Retina (tissue), 1 donor: ENCODE data around the gene DUSP7.

Experiments
- DNase-seq: peaks from one replicate; pipeline ENCODE4 v3.0.0-alpha.2; 2016

DUSP7 gene, protein sequence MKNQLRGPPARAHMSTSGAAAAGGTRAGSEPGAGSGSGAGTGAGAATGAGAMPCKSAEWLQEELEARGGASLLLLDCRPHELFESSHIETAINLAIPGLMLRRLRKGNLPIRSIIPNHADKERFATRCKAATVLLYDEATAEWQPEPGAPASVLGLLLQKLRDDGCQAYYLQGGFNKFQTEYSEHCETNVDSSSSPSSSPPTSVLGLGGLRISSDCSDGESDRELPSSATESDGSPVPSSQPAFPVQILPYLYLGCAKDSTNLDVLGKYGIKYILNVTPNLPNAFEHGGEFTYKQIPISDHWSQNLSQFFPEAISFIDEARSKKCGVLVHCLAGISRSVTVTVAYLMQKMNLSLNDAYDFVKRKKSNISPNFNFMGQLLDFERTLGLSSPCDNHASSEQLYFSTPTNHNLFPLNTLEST

GRCh38 chr3:52056521-52056967 lies at the start of gene DUSP7:
Gene DUSP7 (minus strand): TSS chr3:52056571. CDS start chr3:52056366, 205 bp downstream.
- peak; percentile 89 for DNase-seq

GRCh38 chr3:52104684-52105640 lies 48.6 kb upstream of the DUSP7 start:
- no peak for DNase-seq

GRCh38 chr3:52102934-52103333 lies 46.6 kb upstream of the DUSP7 start:
- no peak for DNase-seq

- no peak for DNase-seq
Measured at GRCh38 chr3:52099001-52099401, 42.6 kb upstream of the DUSP7 start.

DNA sequence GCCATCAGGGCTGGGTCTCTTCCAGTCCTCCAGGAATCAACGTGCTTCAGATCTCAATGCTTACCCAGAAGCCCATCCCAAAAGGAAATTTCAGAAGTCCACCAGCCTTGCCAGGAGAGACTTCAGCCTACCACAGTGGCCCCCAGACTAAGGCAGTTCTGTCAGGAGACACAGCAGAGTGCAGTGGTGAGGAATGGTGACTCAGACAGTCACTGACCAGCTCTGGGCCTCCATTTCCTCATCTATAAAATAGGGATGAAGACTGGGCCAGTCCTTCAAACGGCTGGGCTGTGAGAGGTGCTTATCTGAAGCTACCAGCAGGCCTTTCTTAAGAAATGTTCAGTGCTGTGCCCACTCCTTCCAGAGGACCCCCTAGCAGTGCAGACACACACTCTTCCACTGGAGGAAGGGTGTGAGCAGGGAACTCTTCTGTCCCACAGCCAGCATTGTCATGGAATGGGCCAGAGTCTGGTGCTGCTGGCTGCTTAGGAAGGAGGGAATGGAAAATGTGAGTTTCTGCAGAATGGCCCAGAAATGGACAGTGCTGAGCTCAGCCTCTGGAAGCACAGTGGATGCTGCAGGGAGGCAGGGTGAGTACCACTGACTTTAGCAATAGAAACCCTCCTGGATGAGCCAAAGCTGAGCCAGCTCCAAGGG lies 41.6 kb upstream of the DUSP7 start:
- DNase-seq = no peak

- no peak for DNase-seq
Measured at GRCh38 chr3:52095990-52096775, 39.8 kb upstream of the DUSP7 start.

DNA sequence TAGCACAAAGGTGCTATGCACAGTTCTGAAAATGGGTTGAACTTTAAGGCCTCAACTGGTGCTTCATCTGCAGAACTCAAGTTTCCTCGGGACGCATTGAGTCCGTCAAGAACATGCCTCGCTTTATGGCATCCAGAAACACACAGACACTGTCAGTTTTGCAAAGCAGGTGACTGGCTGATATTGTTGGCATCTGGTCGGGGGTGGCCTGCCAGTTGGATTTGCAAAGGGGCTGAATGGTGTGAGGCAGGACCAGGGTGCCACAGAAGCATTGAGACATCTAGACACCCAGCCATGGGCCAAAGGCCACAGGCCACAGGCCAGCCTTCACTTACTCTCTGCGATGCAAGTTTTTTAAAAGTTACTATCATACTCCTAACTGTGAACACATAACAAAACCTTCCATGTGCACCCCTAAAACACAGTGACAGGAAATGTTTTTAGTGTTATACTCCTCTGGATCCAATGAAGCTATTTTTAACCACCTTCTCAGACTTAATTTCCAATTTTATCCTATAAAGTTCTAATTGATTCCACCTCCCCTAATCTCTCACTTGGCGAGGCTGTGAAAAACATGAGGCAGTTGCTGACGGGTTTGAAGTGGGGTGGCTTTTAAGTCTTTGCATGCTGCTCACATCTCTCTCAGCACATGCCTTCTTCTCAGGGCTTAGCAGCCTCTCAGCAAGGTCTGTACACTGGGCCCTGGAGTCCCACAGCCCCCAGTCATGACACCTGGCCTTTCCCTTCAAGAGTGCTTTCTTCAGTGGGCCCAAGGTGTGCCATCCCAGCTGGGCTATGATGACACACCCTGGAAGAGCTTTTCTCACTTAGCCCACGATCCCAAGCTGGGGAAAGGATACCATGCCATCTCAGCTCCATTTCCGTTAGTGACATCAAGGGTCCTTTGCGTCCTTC lies 38.5 kb upstream of the DUSP7 start:
- DNase-seq = no peak

DNA sequence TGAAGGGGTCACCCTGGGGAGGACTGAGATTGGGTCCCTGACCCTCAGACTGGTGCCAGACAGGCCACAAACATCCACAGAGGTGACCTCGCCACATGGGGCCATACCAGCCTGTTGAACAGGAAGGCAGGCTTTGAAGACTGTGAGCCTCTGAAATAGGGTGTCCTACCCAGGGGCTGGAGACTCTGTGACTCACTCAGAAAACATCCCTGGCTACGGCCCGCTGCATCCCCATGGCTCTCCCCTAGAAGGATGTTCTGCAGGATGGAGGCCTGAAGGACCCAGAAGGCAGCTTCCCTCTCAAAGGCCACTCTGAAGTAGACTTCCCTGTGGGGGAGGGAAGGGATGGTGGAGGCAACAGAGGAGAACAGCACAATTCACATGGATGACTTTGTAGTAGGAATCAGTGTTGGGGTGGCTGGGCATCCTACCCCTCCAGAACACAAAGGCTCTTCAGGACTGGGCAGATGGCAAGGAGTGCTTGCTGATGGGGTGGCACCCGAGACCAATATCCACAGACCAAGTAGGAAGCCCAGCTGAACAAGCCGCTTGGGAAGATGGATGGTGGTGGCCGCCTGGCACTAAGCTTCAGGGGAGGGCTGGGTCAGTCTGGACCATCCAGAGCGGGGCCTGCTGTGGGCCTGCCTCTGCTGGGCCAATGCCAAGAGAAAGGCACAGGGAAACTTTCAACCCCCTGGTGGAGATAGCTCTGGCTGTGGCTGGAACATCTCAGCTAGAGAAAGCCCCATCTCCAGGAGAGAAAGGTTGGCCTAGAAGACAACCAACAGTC lies 37.6 kb upstream of the DUSP7 start:
- no peak for DNase-seq

DNA sequence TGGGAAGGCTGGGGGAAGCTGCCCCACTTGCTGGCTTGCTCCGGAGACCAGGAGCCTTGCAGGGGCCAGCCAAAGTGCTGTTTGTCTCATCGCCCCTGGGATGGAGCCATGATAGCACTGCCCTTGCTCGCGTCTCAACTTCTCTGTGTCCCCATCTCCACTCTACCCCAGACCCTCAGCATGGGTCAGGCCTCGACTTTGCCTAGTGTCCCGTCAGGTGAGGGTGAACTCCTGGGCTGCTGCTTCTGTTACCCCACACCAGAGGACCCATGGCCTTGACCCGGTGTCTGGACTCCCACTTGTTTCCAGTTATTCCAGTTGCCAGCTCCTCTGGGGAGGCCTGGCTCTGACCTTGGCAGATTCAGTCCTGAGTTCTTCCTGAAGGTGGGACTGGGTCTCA lies 36.5 kb upstream of the DUSP7 start:
- no peak for DNase-seq

DNA sequence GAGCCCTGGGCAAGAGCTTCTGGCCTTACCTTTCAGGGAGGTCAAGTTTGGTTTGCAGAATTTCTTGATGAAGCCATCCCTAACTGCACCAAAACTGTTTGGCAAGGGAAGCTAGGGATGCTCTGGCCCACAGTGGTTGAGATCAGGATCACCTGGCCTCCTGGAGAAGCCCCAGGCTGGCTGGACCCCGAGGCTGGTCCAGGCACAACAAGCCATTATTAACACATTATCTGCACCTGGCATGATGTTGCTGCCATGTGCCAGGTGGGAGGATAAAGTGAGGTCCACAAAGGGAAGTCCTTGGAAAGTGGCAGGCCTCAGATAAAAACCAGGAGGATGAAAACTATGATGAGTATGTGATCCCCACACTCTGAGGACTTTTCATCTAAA lies 35.9 kb upstream of the DUSP7 start:
- DNase-seq = no peak

GRCh38 chr3:52091586-52092270 lies 35.4 kb upstream of the DUSP7 start:
- no peak for DNase-seq

DNA sequence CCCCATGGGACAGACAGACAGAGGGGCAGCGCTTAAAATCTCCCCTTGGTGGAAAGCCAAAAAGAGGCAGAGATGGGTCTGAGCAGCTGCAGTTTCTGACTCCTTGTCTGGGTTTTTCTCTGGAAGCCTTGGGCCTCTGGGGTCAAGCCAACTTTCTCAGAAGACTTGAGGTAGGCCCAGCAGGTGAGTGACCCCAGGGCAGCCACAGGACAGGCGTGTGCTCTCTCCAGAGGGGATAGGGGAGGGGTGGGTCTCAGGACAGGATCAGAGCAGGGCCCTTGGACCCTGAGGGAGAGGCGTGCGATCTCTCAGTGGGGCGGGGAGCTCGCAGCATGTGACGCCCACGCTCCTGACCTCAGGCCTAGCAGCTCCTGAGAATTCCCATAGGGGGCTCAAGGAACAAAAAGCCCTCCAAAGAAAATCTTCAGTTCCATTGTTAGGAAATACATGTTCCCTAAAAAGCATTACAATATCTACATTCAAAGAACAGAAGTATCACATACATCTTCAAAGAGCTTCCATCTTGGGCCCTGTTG lies 34.6 kb upstream of the DUSP7 start:
- DNase-seq = no peak

DNA sequence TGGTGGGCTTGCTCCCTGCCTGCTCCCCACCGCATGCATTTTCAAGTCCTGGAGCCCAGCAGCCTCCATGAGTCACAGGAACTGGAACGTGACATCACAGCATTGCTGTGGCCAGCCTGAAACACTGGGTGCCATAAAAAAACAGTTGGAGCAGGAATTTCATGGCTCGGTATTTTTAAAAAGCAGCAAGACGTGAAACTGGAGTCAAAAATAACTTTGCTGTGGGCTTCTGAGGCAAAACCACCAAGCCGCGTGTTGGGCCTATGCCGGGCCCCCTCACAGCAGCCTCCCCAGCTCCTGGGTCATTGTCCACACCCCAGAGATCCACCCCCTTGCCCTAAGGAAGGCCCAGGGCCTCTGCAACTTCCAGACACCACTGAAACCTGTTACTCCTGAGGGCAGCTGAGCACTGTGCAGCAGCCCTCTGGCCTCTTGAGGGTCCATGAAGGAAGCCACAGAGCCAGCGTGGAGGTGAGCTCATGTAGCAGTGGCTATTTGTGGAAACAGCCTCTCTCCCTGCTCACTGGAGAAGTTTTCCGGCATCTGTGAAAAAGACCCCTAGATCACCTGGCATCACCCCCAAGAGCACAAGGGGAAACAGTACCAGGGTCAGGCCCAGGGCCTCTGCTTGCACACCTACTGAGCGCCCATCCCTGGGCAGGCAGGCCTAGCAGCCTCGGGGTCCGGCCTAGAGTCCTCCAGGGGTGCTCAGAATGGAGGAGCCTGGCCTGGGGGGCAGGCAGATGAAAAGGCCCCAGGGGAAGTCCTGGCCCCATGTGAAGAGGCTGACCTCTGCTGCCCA lies 34.0 kb upstream of the DUSP7 start:
- no peak for DNase-seq

DNA sequence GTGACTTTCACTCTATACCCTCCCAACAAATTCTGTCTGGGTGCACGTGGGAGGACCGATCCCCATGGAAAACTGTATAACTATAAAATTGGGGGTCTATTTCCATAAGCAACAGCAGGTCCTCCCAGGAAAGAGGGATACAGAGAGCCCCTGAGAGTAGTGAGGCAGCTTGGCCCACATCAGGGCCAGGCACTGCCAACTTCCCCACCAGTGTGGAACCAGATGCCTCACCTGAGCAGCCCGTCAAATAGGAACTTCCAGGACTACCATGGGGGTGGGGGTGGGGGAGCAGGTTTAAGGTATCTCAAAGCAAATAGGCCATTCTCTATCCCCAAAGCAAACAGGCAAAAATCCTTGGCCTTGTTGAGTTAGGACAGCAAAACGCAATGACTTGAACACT lies 33.3 kb upstream of the DUSP7 start:
- DNase-seq = no peak

GRCh38 chr3:52088445-52089367 lies 32.3 kb upstream of the DUSP7 start:
- peak; percentile 56 for DNase-seq

DNA sequence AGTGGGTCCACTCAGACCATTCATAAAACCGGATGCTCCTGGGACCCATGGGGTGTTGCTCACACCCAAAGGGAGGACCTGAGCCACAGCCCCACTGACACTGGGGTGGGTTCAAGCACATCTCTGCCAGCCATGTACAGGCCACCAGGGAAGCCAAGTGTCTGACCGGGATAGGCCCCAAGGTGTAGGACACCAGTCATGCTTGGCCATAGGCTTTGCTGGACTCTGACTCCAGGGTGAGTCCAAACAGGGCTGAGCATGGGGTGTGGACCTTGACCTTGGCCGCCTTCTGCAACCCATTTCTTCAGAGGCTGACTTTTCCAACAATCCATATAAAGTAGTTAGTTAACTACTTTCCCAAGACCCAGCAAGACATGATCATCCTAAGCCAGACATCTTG lies 31.4 kb upstream of the DUSP7 start:
- DNase-seq = no peak

- no peak for DNase-seq
Measured at GRCh38 chr3:52086976-52087663, 30.7 kb upstream of the DUSP7 start.
